ENCODE data around the gene HAGH.

DNA sequence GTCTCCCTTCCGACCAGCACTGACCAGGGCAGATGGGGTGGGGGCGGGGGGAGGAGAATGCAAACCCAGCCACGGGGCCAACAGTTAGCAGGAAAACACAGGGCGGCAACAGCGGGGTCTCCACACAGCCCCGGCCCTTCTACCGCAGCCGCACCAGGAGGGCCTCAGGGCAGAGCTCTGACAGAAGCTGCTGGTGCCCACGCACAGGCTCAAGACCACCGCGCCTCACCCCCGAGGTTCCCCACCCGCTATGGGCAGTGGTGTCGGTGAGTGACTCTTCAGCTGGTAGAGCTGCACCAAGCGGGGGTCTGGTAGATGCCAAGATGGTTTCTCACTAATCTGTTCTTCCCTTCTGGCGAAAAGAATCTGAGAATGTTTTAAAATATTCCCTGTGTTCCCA is 16.1 kb downstream of the HAGH start:
- TF ChIP-seq, protein P1, sequence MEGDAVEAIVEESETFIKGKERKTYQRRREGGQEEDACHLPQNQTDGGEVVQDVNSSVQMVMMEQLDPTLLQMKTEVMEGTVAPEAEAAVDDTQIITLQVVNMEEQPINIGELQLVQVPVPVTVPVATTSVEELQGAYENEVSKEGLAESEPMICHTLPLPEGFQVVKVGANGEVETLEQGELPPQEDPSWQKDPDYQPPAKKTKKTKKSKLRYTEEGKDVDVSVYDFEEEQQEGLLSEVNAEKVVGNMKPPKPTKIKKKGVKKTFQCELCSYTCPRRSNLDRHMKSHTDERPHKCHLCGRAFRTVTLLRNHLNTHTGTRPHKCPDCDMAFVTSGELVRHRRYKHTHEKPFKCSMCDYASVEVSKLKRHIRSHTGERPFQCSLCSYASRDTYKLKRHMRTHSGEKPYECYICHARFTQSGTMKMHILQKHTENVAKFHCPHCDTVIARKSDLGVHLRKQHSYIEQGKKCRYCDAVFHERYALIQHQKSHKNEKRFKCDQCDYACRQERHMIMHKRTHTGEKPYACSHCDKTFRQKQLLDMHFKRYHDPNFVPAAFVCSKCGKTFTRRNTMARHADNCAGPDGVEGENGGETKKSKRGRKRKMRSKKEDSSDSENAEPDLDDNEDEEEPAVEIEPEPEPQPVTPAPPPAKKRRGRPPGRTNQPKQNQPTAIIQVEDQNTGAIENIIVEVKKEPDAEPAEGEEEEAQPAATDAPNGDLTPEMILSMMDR (IDR thresholded peaks at IDR 0.05; ENCODE audit: poor library complexity, severe bottlenecking): no peak
- TF ChIP-seq TAF1 (IDR thresholded peaks at IDR 0.05; ENCODE audit: low read depth) (no peak), RAD21 (conservative IDR thresholded peaks at IDR 0.05) (no peak), EP300 (conservative IDR thresholded peaks at IDR 0.05; ENCODE audit: poor library complexity, severe bottlenecking) (no peak), EZH2 (IDR thresholded peaks at IDR 0.05; ENCODE audit: borderline replicate concordance, insufficient read depth, low read length, poor library complexity, severe bottlenecking) (no peak), SMC3 (conservative IDR thresholded peaks at IDR 0.05; ENCODE audit: poor library complexity) (no peak), POLR2AphosphoS5 (IDR thresholded peaks at IDR 0.05) (no peak)
- TF ChIP-seq, protein P2, sequence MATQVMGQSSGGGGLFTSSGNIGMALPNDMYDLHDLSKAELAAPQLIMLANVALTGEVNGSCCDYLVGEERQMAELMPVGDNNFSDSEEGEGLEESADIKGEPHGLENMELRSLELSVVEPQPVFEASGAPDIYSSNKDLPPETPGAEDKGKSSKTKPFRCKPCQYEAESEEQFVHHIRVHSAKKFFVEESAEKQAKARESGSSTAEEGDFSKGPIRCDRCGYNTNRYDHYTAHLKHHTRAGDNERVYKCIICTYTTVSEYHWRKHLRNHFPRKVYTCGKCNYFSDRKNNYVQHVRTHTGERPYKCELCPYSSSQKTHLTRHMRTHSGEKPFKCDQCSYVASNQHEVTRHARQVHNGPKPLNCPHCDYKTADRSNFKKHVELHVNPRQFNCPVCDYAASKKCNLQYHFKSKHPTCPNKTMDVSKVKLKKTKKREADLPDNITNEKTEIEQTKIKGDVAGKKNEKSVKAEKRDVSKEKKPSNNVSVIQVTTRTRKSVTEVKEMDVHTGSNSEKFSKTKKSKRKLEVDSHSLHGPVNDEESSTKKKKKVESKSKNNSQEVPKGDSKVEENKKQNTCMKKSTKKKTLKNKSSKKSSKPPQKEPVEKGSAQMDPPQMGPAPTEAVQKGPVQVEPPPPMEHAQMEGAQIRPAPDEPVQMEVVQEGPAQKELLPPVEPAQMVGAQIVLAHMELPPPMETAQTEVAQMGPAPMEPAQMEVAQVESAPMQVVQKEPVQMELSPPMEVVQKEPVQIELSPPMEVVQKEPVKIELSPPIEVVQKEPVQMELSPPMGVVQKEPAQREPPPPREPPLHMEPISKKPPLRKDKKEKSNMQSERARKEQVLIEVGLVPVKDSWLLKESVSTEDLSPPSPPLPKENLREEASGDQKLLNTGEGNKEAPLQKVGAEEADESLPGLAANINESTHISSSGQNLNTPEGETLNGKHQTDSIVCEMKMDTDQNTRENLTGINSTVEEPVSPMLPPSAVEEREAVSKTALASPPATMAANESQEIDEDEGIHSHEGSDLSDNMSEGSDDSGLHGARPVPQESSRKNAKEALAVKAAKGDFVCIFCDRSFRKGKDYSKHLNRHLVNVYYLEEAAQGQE (IDR thresholded peaks at IDR 0.05; ENCODE audit: borderline replicate concordance): no peak

Data from neural cell (in vitro differentiated cells).